K562 (cell line): ENCODE measurements around the gene CCDC69. TPM values are rescaled to one million over a fixed set of nuclear protein-coding genes. Genes with fewer than 3 reads are reported as not detected.

Source experiments
- ATAC-seq: fragments of 200-7000 bp; cut with Tn5 transposase; 3 replicates; pipeline ENCODE4 v1.9.1; 2020; ENCODE audit warnings: moderate library complexity
- BruUV-seq: library from RNA; stranded (reverse); fragments of 400-500 nt; replicated peaks from 2 replicates; lab custom pipeline; 2021; lab: Mats Ljungman, UMichigan
- CTCF ChIA-PET: fragments of 300-600 bp; formaldehyde crosslinking; extraction: SDS; loops from one replicate; lab custom pipeline; 2021; ENCODE audit warnings: low intra/inter-chr PET ratio; lab: Yijun Ruan, JAX
- POLR2A ChIA-PET: fragments of 300-600, 350-650 bp; sonication (Branson Sonifier 250); formaldehyde crosslinking; extraction: SDS; loops from one replicate; lab custom pipeline; 2021; ENCODE audit warnings: antibody characterized with exemption, inconsistent platforms; lab: Yijun Ruan, JAX
- DNase-seq, 4 experiments: peaks; one replicate each; pipeline versions ENCODE4 v3.0.0 to v3.0.0-alpha.2; 2011 to 2018; ENCODE audit warnings: low spot score in 3 of 4, mixed read lengths in 3 of 4; ENCODE audit errors: extremely low read depth in 1 of 4
- FAIRE-seq: peaks from 2 replicates; lab custom pipeline; 2011; peaks lifted over from hg19 to GRCh38; lab: Jason Lieb, UNC
- H2AFZ ChIP-seq: 2 replicates; pipeline ENCODE4 v1.6.0; 2011; ENCODE audit warnings: low read depth, low read length, control low read depth, inconsistent platforms
- H3K27ac ChIP-seq: fragments of 200-600 bp; 3 replicates; pipeline ENCODE4 v1.8.0; 2011; ENCODE audit warnings: low read depth, mild to moderate bottlenecking, control low read depth, inconsistent platforms, low read length, moderate library complexity, mixed read lengths; ENCODE audit errors: extremely low read depth
- H3K27me3 ChIP-seq, 2 experiments: fragments of 300-600 bp in 1 of 2; 2 replicates in 1 of 2; 3 replicates in 1 of 2; pipeline versions ENCODE4 v1.6.0 to v1.8.0; 2011; ENCODE audit warnings: inconsistent platforms in 2 of 2, low read length in 2 of 2, mild to moderate bottlenecking in 1 of 2, mixed read lengths in 1 of 2, moderate library complexity in 1 of 2; ENCODE audit not compliant: control insufficient read depth in 2 of 2, insufficient read depth in 2 of 2
- H3K36me3 ChIP-seq: fragments of 300-600 bp; 3 replicates; pipeline ENCODE4 v1.8.0; 2011; ENCODE audit warnings: mild to moderate bottlenecking, low read length, inconsistent platforms; ENCODE audit not compliant: control insufficient read depth, insufficient read depth
- H3K4me1 ChIP-seq, 2 experiments: fragments of 200-600 bp in 1 of 2; replicated peaks in 1 of 2; 2 replicates in 1 of 2; 3 replicates in 1 of 2; pipeline versions ENCODE4 v1.5.1 to v1.8.0; 2011; ENCODE audit warnings: inconsistent platforms in 2 of 2, low read length in 2 of 2, mild to moderate bottlenecking in 1 of 2, mixed read lengths in 1 of 2, moderate library complexity in 1 of 2; ENCODE audit not compliant: control insufficient read depth in 2 of 2, insufficient read depth in 2 of 2
- H3K4me2 ChIP-seq: 2 replicates; pipeline ENCODE4 v1.6.1; 2011; ENCODE audit warnings: low read length, control low read depth, inconsistent platforms, mixed read lengths; ENCODE audit not compliant: insufficient read depth
- H3K4me3 ChIP-seq: fragments of 200-600 bp; sonication (generic), shearing (Covaris generic); 2 replicates; pipeline ENCODE4 v1.5.1; 2016; ENCODE audit warnings: control low read depth, inconsistent platforms
- H3K79me2 ChIP-seq: fragments of 200-600 bp; 3 replicates; pipeline ENCODE4 v1.8.0; 2011; ENCODE audit warnings: low read length, inconsistent platforms; ENCODE audit not compliant: control insufficient read depth, insufficient read depth
- H3K9ac ChIP-seq, 2 experiments: 2 replicates each; pipeline versions ENCODE4 v1.6.0 to v1.6.1; 2011; ENCODE audit warnings: low read depth in 2 of 2, low read length in 2 of 2, control low read depth in 1 of 2, inconsistent platforms in 1 of 2, mild to moderate bottlenecking in 1 of 2, mixed read lengths in 1 of 2; ENCODE audit not compliant: insufficient read depth in 1 of 2
- H3K9me1 ChIP-seq: one replicate; pipeline ENCODE4 v1.6.0; 2011; ENCODE audit warnings: inconsistent platforms, mild to moderate bottlenecking, low read length, moderate library complexity; ENCODE audit not compliant: control insufficient read depth, insufficient read depth
- H3K9me3 ChIP-seq: replicated peaks from 2 replicates; pipeline ENCODE4 v1.5.1; 2011; ENCODE audit warnings: low read depth, low read length, inconsistent platforms; ENCODE audit not compliant: control insufficient read depth, insufficient read depth
- H4K20me1 ChIP-seq: replicated peaks from 2 replicates; pipeline ENCODE4 v1.6.1; 2011; ENCODE audit warnings: low read length, inconsistent platforms, mixed read lengths; ENCODE audit not compliant: control insufficient read depth, insufficient read depth
- ARID3A ChIP-seq: IDR thresholded peaks from 2 replicates; pipeline ENCODE4 v1.6.1; 2012; ENCODE audit warnings: low read depth, low read length, improper control_type of control experiment, borderline replicate concordance
- LCOR ChIP-seq: sonication (generic); formaldehyde crosslinking; IDR thresholded peaks from 2 replicates; pipeline ENCODE4 v1.8.0; 2022; ENCODE audit warnings: mild to moderate bottlenecking, missing genetic modification reagents
- MTF1 ChIP-seq: fragments of 250-450 bp; sonication (Bioruptor Pico); IDR thresholded peaks from 2 replicates; pipeline ENCODE4 v1.9.0; 2021; ENCODE audit warnings: moderate library complexity, mild to moderate bottlenecking, inconsistent platforms, borderline replicate concordance
- PATZ1 ChIP-seq: fragments of 250-450 bp; sonication (Bioruptor Pico); IDR thresholded peaks from 2 replicates; pipeline ENCODE4 v1.5.0; 2020; ENCODE audit warnings: mild to moderate bottlenecking, borderline replicate concordance
- SAFB2 ChIP-seq: fragments of 200-400 bp; formaldehyde crosslinking; IDR thresholded peaks from 2 replicates; pipeline ENCODE4 v1.6.1; 2018; ENCODE audit warnings: borderline replicate concordance, low read length, low read depth, moderate library complexity; ENCODE audit not compliant: severe bottlenecking
- TGIF2 ChIP-seq: sonication (generic); formaldehyde crosslinking; IDR thresholded peaks from 2 replicates; pipeline ENCODE4 v1.8.1; 2022; ENCODE audit warnings: mild to moderate bottlenecking, missing genetic modification reagents, moderate library complexity
- YBX1 ChIP-seq: fragments of 450-650 bp; IDR thresholded peaks from 2 replicates; pipeline ENCODE4 v1.7.1; 2016; ENCODE audit warnings: mild to moderate bottlenecking
- ZBTB49 ChIP-seq: sonication (generic); formaldehyde crosslinking; IDR thresholded peaks from 2 replicates; pipeline ENCODE4 v1.8.0; 2022; ENCODE audit warnings: missing genetic modification reagents, mild to moderate bottlenecking, borderline replicate concordance
- ZBTB8A ChIP-seq: fragments of 450-650 bp; IDR thresholded peaks from 2 replicates; pipeline ENCODE4 v1.6.1; 2018; ENCODE audit warnings: mild to moderate bottlenecking, moderate library complexity; ENCODE audit not compliant: partially characterized antibody
- ZNF277 ChIP-seq: fragments of 250-450 bp; sonication (Bioruptor Pico); IDR thresholded peaks from 2 replicates; pipeline ENCODE4 v1.8.0; 2022; ENCODE audit warnings: inconsistent platforms, mild to moderate bottlenecking, moderate library complexity, borderline replicate concordance
- ZNF507 ChIP-seq: conservative IDR thresholded peaks from 2 replicates; pipeline ENCODE4 v1.6.1; 2017; ENCODE audit warnings: missing genetic modification characterization, missing compliant biosample characterization
- ZNF785 ChIP-seq: fragments of 250-450 bp; sonication (Bioruptor Pico); IDR thresholded peaks from 2 replicates; pipeline ENCODE4 v1.4.0; 2020; ENCODE audit warnings: mild to moderate bottlenecking
- WGBS: fragments of 100-300 bp; shearing (Covaris generic); methylation state at CpG from one replicate; pipeline ENCODE4 v1.1.6; 2016; ENCODE audit warnings: low coverage, mixed read lengths; ENCODE audit not compliant: insufficient coverage; ENCODE audit errors: missing lambda C conversion rate; 5-methylcytosine and 5-hydroxymethylcytosine counted together
- in situ Hi-C: fragments of 300-500 bp; cut with MboI; formaldehyde crosslinking; loops from 4 replicates; pipeline ENCODE4 v1.15.0; 2018; ENCODE audit warnings: inconsistent platforms, mixed read lengths
- intact Hi-C: fragments of 100-400 bp; cut with micrococcal nuclease; formaldehyde crosslinking; loops from 2 replicates; pipeline ENCODE4 v1.14.2; 2022
- polyA plus RNA-seq, 8 experiments: library from polyadenylated mRNA; depleted of rRNA in 4 of 8; stranded (reverse) in 5 of 8; unstranded in 3 of 8; fragments of >200 nt; fragmentation: Nextera tagmentation in 2 of 8; fragmentation: Illumina TruSeq in 1 of 8; extraction: Ambion mirVana in 2 of 8; extraction: Trizol in 1 of 8; gene quantifications; 2 replicates each; pipeline versions ENCODE4 v1.2.1 to v1.2.3, GENCODE V29; 2011 to 2014; ENCODE audit warnings: inconsistent platforms in 1 of 8, missing spikeins in 1 of 8
- total RNA-seq, 7 experiments: library from RNA; depleted of rRNA in 6 of 7; stranded (reverse); fragments of >200 nt in 6 of 7; fragmentation: Illumina TruSeq in 2 of 7; extraction: Trizol in 2 of 7; gene quantifications; 2 replicates each; pipeline versions ENCODE4 v1.2.1 to v1.2.3, GENCODE V29; 2011 to 2021; ENCODE audit warnings: low replicate concordance in 1 of 7

The CCDC69 gene
- total and polyA plus RNA-seq, 9 of the 15 experiments (the other 6 are each of a cell fraction or from before 2014, with no cell fraction given): 0.65 to 12.2 (median 7.6) TPM

GRCh38 chr5:151225475-151225874 lies 1.6 kb upstream of the CCDC69 start (continued):
- TF ChIP-seq PATZ1 (CRISPR knock-in tag) (no peak), ZNF277 (CRISPR knock-in tag) (no peak), LCOR (CRISPR knock-in tag) (no peak)
- TF ChIP-seq, all 486 proteins: peak for 5

GRCh38 chr5:151225071-151225470 lies 1.2 kb upstream of the CCDC69 start:
- 91% methylated on average over 4 of the region's 4 CpGs for WGBS
- Histone ChIP-seq H3K9me3 (no peaks in the 10 kb centered on the region), H3K4me1 (peaks cover 19 to 24% of the 10 kb centered on the region in 2 experiments; a peak in 4 of 5 replicates), H3K9me1 (no peaks in the 10 kb centered on the region), H3K27me3 (no peaks in the 10 kb centered on the region), H3K36me3 (no peaks in the 10 kb centered on the region), H3K4me3 (no peak overlapping the region), H3K79me2 (no peaks in the 10 kb centered on the region; the same call in 2 of the 3 replicates), H2AFZ (no peak overlapping the region), H3K4me2 (no peak overlapping the region), H4K20me1 (no peaks in the 10 kb centered on the region), H3K9ac (no peak overlapping the region), H3K27ac (no peak overlapping the region)
- in situ Hi-C loops (no loop called here), intact Hi-C loops (no loop called here)
- DNase-seq (no peak), FAIRE-seq (no peak), ATAC-seq (no peak)
- ChIA-PET CTCF (no interaction called here), POLR2A (interaction anchor here (0.7 kb wide), 2 partner anchors 27 to 262 kb away, joined by 3 read pairs; no protein-coding TSS in a partner anchor)
- BruUV-seq: no TSS peak
- TF ChIP-seq ARID3A (no peak), ZBTB8A (no peak), ZNF785 (CRISPR knock-in tag) (no peak), MTF1 (CRISPR knock-in tag) (no peak), SAFB2 (no peak), ZNF507 (tag) (no peak), ZBTB49 (CRISPR knock-in tag) (no peak), YBX1 (no peak), TGIF2 (CRISPR knock-in tag) (no peak)
